ENCODE data around the gene DESI1. TPM values are rescaled to one million over a fixed set of nuclear protein-coding genes. Genes with fewer than 3 reads are reported as not detected.
A peak's percentile ranks its signal among the peaks of the same experiment; 100 is the strongest.

DESI1 gene
- total RNA-seq, 1 experiment from 2014 or later = 30.2 TPM

- no peak overlapping the region for H2AK5ac ChIP-seq (ENCODE audit: insufficient read length, low read length)
- no peak overlapping the region for H2BK120ac ChIP-seq (ENCODE audit: low read depth, low read length, poor library complexity, severe bottlenecking)
- no peak overlapping the region for H3K4me2 ChIP-seq (ENCODE audit: insufficient read depth, insufficient read length, low read length)
- peaks cover 3% of the 10 kb centered on the region for H3K27me3 Mint-ChIP-seq (ENCODE audit: low read depth)
- TF ChIP-seq, protein P1, sequence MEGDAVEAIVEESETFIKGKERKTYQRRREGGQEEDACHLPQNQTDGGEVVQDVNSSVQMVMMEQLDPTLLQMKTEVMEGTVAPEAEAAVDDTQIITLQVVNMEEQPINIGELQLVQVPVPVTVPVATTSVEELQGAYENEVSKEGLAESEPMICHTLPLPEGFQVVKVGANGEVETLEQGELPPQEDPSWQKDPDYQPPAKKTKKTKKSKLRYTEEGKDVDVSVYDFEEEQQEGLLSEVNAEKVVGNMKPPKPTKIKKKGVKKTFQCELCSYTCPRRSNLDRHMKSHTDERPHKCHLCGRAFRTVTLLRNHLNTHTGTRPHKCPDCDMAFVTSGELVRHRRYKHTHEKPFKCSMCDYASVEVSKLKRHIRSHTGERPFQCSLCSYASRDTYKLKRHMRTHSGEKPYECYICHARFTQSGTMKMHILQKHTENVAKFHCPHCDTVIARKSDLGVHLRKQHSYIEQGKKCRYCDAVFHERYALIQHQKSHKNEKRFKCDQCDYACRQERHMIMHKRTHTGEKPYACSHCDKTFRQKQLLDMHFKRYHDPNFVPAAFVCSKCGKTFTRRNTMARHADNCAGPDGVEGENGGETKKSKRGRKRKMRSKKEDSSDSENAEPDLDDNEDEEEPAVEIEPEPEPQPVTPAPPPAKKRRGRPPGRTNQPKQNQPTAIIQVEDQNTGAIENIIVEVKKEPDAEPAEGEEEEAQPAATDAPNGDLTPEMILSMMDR (conservative IDR thresholded peaks at IDR 0.05) = no peak
- no peak overlapping the region for H4K8ac ChIP-seq (replicated peaks; ENCODE audit: insufficient read length, low read depth, low read length)
- H3K79me2 ChIP-seq (ENCODE audit: insufficient read depth, low read length) = no peaks in the 10 kb centered on the region
- no peak overlapping the region for H4K91ac ChIP-seq (ENCODE audit: insufficient read length, low read depth, low read length)
- H3K23me2 ChIP-seq (ENCODE audit: insufficient read length, low read depth, low read length, poor library complexity, severe bottlenecking) = peaks cover 5% of the 10 kb centered on the region
- peaks cover 6 to 16% of the 10 kb centered on the region in 2 experiments for H3K4me1 Mint-ChIP-seq
- no peak overlapping the region for H4K5ac ChIP-seq (ENCODE audit: insufficient read length, low read depth, low read length)
- no peak overlapping the region for H2BK5ac ChIP-seq (ENCODE audit: insufficient read length, low read length)
- H3K79me1 ChIP-seq (ENCODE audit: insufficient read depth, low read depth, low read length, poor library complexity, severe bottlenecking) = no peaks in the 10 kb centered on the region
- H2BK20ac ChIP-seq (ENCODE audit: low read depth, low read length, poor library complexity, severe bottlenecking) = no peak overlapping the region
- H3K27ac Mint-ChIP-seq = 0 out of 7 replicates have a peak overlapping the region, but pooled peaks of 1 of the 3 experiments have one; percentile 24
- H3K36me3 Mint-ChIP-seq (ENCODE audit: insufficient read depth in 1 of 3, low read depth in 3 of 3) = peaks cover 0 to 14% (median 4%) of the 10 kb centered on the region in 3 experiments; a peak in 4 of 7 replicates
- H3K27ac ChIP-seq (ENCODE audit: insufficient read length, low read depth, low read length) = no peak overlapping the region
- no peak overlapping the region for H3K9ac ChIP-seq (ENCODE audit: extremely low read depth, insufficient read length, low read length)
- H3K23ac ChIP-seq (ENCODE audit: insufficient read length, low read depth, low read length) = no peak overlapping the region
- no peak overlapping the region for H3K56ac ChIP-seq (ENCODE audit: insufficient read length, low read depth, low read length)
- no CpG with 5 or more reads among the region's 6 CpGs for WGBS (ENCODE audit: extremely low coverage, insufficient read length, low lambda C conversion rate)
- H3K27me3 ChIP-seq (ENCODE audit: insufficient read depth, low read length) = no peaks in the 10 kb centered on the region
- no peaks in the 10 kb centered on the region for H3K9me3 Mint-ChIP-seq
- H2BK15ac ChIP-seq (ENCODE audit: low read depth, low read length) = no peak overlapping the region
- no peak overlapping the region for H3T11ph ChIP-seq (ENCODE audit: low read length)
- H3K4me3 Mint-ChIP-seq = no peak overlapping the region
- H3K9me3 ChIP-seq (ENCODE audit: control insufficient read depth, low read depth, low read length) = no peaks in the 10 kb centered on the region
- H3K4me1 ChIP-seq (ENCODE audit: insufficient read depth, low read length) = no peaks in the 10 kb centered on the region
- H4K20me1 ChIP-seq (ENCODE audit: control insufficient read depth, insufficient read depth, insufficient read length) = no peaks in the 10 kb centered on the region
- H2BK12ac ChIP-seq (ENCODE audit: insufficient read length, low read depth, low read length) = no peak overlapping the region
- H3K14ac ChIP-seq (ENCODE audit: insufficient read depth, low read length) = no peak overlapping the region
- H2AFZ ChIP-seq (ENCODE audit: low read length) = no peak overlapping the region
- no peak overlapping the region for H3K18ac ChIP-seq (ENCODE audit: insufficient read length, low read depth, low read length)
- H3K4ac ChIP-seq (ENCODE audit: low read depth, low read length) = no peak overlapping the region
- DNase-seq = no peak
These were observed 36.0 kb downstream of the DESI1 start for GRCh38 chr22:41584881-41585280.

Data from H9 (cell line).